ENCODE data around the gene CCR7. TPM values are rescaled to one million over a fixed set of nuclear protein-coding genes. Genes with fewer than 3 reads are reported as not detected.
"Not testable (repeated sequence)": the region's sequence is repeated elsewhere in the genome, so short reads cannot be mapped to it uniquely, and the experiment has no call there.

The CCR7 gene
- total and polyA plus RNA-seq, 2 of the 4 experiments (the other 2 are of a cell fraction) = 0.14 to 0.36 TPM

DNA sequence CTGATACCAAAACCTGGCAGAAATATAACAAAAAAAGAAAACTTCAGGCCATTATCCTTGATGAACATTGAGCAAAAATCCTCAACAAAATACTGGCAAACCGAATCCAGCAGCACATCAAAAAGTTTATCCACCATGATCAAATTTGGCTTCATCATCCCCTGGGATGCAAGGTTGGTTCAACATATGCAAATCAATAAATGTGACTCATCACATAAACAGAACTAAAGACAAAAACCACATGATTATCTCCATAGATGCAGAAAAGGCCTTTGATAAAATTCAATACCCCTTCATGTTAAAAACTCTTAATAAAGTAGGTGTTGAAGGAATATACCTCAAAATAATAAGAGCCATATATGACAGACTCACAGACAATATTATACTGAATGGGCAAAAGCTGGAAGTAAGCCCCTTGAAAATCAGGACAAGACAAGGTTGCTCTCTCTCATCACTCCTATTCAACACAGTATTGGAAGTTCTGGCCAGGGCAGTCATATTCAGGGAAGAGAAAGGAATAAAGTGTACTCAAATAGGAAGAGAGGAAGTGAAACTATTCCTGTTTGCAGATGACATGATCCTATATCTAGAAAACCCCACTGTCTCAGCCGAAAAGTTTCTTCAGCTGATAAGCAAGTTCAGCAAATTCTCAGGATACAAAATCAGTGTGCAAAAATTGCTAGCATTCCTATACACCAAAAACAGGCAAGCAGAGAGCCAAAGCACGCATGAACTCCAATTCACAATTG, 7.1 kb upstream of the CCR7 start:
- BruUV-seq (replicated peaks); H2AK5ac ChIP-seq (ENCODE audit: low read depth, low read length); H2BK5ac ChIP-seq (ENCODE audit: low read depth, low read length, poor library complexity, severe bottlenecking); H3K18ac ChIP-seq (ENCODE audit: low read depth, low read length); H3K9ac ChIP-seq (ENCODE audit: low read depth, low read length); H3K4me2 ChIP-seq (ENCODE audit: low read depth, low read length); H2BK20ac ChIP-seq (ENCODE audit: low read depth, low read length); H3K36me3 ChIP-seq (ENCODE audit: control insufficient read depth, insufficient read depth, low read length); intact Hi-C loops (cut with micrococcal nuclease); H3K4me3 ChIP-seq (ENCODE audit: insufficient read depth, low read depth, low read length); H4K8ac ChIP-seq (ENCODE audit: low read depth in 2 of 2, low read length in 2 of 2); H3K4ac ChIP-seq (ENCODE audit: low read depth, low read length); CTCF ChIA-PET; H2BK120ac ChIP-seq (ENCODE audit: low read depth, low read length); H4K20me1 ChIP-seq (ENCODE audit: insufficient read depth, low read length); H3K9me1 ChIP-seq (ENCODE audit: insufficient read depth, low read length); H4K91ac ChIP-seq (ENCODE audit: insufficient read depth, low read depth, low read length); H3K4me1 ChIP-seq (ENCODE audit: control insufficient read depth, insufficient read depth, low read length); in situ Hi-C loops (cut with MboI; ENCODE audit: low sequenced_read_pairs); H2AFZ ChIP-seq (replicated peaks; ENCODE audit: low read length, poor library complexity); H2AK9ac ChIP-seq (replicated peaks; ENCODE audit: low read depth, low read length, poor library complexity); POLR2A ChIA-PET (ENCODE audit: unreplicated experiment); H3K79me1 ChIP-seq (ENCODE audit: low read depth in 1 of 2, low read length in 2 of 2); H3K56ac ChIP-seq (ENCODE audit: extremely low read depth, insufficient read depth, low read length); DNase-seq; H4K5ac ChIP-seq (ENCODE audit: low read depth, low read length); H3K23ac ChIP-seq (ENCODE audit: low read depth, low read length); ATAC-seq (ENCODE audit: low read depth); dilution Hi-C loops (cut with HindIII; ENCODE audit: low sequenced_read_pairs, unreplicated experiment); H3K14ac ChIP-seq (replicated peaks; ENCODE audit: low read depth, low read length); H3K27ac ChIP-seq (ENCODE audit: insufficient read depth, low read length); H2BK15ac ChIP-seq (ENCODE audit: low read depth, low read length): not testable (repeated sequence)
- no CpG with 5 or more reads among the region's 3 CpGs for WGBS, 2 experiments (ENCODE audit: extremely low coverage in 2 of 2, insufficient read length in 1 of 2)
- Histone ChIP-seq H3K9me3 (ENCODE audit: control insufficient read depth, insufficient read depth, low read length) (peaks cover 11% of the 10 kb centered on the region), H3K27me3 (ENCODE audit: control insufficient read depth, insufficient read depth, low read length) (peaks cover 26% of the 10 kb centered on the region)

Data from IMR-90 (cell line).